Body of pancreas (tissue), 4 donors: Measurements from ENCODE around the gene DOK6. TPM values are rescaled to one million over a fixed set of nuclear protein-coding genes. Genes with fewer than 3 reads are reported as not detected.

Experiments used
- ATAC-seq: fragments of 150-250 bp; one replicate; pipeline ENCODE4 v1.9.1; 2016
- DNase-seq, 4 donors: peaks; one replicate each; pipeline ENCODE4 v3.0.0-alpha.2; 2019
- H3K27ac ChIP-seq, 4 donors: fragments of 200-600 bp; sonication (generic); 1 replicate in 3 of 4; 2 replicates in 1 of 4; pipeline versions ENCODE4 v1.5.1 to v1.6.1; 2016 to 2019; ENCODE audit warnings: mild to moderate bottlenecking in 1 of 4, mixed read lengths in 1 of 4, moderate library complexity in 1 of 4
- H3K27me3 ChIP-seq, 2 donors: fragments of 200-600 bp; sonication (generic); one replicate each; pipeline ENCODE4 v1.6.0; 2016; ENCODE audit warnings: mild to moderate bottlenecking in 1 of 2
- H3K36me3 ChIP-seq, 2 donors: fragments of 200-600 bp; sonication (generic); replicated peaks in 1 of 2; 2 replicates each; pipeline ENCODE4 v1.5.1; 2016; ENCODE audit warnings: low read depth in 2 of 2; ENCODE audit not compliant: insufficient read depth in 1 of 2
- H3K4me1 ChIP-seq: fragments of 200-600 bp; sonication (generic); one replicate; pipeline ENCODE4 v1.6.0; 2016
- H3K4me3 ChIP-seq, 2 donors: fragments of 200-600 bp; sonication (generic); 1 replicate in 1 of 2; 2 replicates in 1 of 2; pipeline ENCODE4 v1.5.1; 2016 to 2019
- H3K9me3 ChIP-seq, 3 donors: fragments of 200-600 bp; sonication (generic); 1 replicate in 2 of 3; 2 replicates in 1 of 3; pipeline ENCODE4 v1.5.1; 2016
- POLR2A ChIP-seq, 3 donors: fragments of 450-650 bp; IDR thresholded peaks; one replicate each; pipeline ENCODE4 v1.6.1; 2016; ENCODE audit warnings: antibody characterized with exemption in 3 of 3, mild to moderate bottlenecking in 2 of 3
- WGBS, 2 donors: methylation state at CpG; one replicate each; pipeline ENCODE4 v1.1.5; 2017; 5-methylcytosine and 5-hydroxymethylcytosine counted together
- intact Hi-C: fragments of 100-400 bp; cut with DNase I; formaldehyde crosslinking; loops from one replicate; pipeline ENCODE4 v1.15.1; 2023
- total RNA-seq, 2 donors: library from RNA; depleted of rRNA; stranded (reverse); fragments of >200 nt; gene quantifications; one replicate each; pipeline ENCODE4 v1.1.0, GENCODE V29; 2016
- TF ChIP-seq, protein P1 (sequence below), 7 experiments: fragments of 450-650 bp in 4 of 7; fragments of 200-600 bp in 3 of 7; sonication (generic) in 3 of 7; IDR thresholded peaks; one replicate each; pipeline ENCODE4 v1.5.1; 2016 to 2019; ENCODE audit warnings: antibody characterized with exemption in 7 of 7

Gene DOK6
- total RNA-seq, 2 donors from 2014 or later, result under 0.01 to 0.66 TPM

- no peaks in the 10 kb centered on the region for H3K27me3 ChIP-seq
- H3K9me3 ChIP-seq, result no peaks in the 10 kb centered on the region
- WGBS, 2 donors, result 90 to 91% methylated on average over 8 to 9 of the region's 9 CpGs
- DNase-seq, result no peak
- no peaks in the 10 kb centered on the region for H3K4me1 ChIP-seq
- intact Hi-C loops, result no loop called here
- H3K36me3 ChIP-seq, result no peaks in the 10 kb centered on the region
- no peak overlapping the region for H3K27ac ChIP-seq
- no peak for TF ChIP-seq POLR2A (IDR thresholded peaks at IDR 0.05)
- TF ChIP-seq, protein P1, sequence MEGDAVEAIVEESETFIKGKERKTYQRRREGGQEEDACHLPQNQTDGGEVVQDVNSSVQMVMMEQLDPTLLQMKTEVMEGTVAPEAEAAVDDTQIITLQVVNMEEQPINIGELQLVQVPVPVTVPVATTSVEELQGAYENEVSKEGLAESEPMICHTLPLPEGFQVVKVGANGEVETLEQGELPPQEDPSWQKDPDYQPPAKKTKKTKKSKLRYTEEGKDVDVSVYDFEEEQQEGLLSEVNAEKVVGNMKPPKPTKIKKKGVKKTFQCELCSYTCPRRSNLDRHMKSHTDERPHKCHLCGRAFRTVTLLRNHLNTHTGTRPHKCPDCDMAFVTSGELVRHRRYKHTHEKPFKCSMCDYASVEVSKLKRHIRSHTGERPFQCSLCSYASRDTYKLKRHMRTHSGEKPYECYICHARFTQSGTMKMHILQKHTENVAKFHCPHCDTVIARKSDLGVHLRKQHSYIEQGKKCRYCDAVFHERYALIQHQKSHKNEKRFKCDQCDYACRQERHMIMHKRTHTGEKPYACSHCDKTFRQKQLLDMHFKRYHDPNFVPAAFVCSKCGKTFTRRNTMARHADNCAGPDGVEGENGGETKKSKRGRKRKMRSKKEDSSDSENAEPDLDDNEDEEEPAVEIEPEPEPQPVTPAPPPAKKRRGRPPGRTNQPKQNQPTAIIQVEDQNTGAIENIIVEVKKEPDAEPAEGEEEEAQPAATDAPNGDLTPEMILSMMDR (IDR thresholded peaks at IDR 0.05), result no peak
- no peak overlapping the region for H3K4me3 ChIP-seq
- no peak for ATAC-seq
Measured at GRCh38 chr18:69841117-69841516, 440.4 kb downstream of the DOK6 start.

GRCh38 chr18:69843015-69843414 lies 442.3 kb downstream of the DOK6 start:
- 69% methylated on average over 5 of the region's 5 CpGs for WGBS, 2 donors
- H3K9me3 ChIP-seq, result no peaks in the 10 kb centered on the region
- TF ChIP-seq POLR2A (IDR thresholded peaks at IDR 0.05), result no peak
- TF ChIP-seq, protein P1 (IDR thresholded peaks at IDR 0.05), result no peak
- H3K27ac ChIP-seq, result no peak overlapping the region
- no peaks in the 10 kb centered on the region for H3K36me3 ChIP-seq
- intact Hi-C loops, result no loop called here
- no peak for ATAC-seq
- no peak overlapping the region for H3K4me3 ChIP-seq
- no peaks in the 10 kb centered on the region for H3K27me3 ChIP-seq
- no peak for DNase-seq
- H3K4me1 ChIP-seq, result no peaks in the 10 kb centered on the region

DNA sequence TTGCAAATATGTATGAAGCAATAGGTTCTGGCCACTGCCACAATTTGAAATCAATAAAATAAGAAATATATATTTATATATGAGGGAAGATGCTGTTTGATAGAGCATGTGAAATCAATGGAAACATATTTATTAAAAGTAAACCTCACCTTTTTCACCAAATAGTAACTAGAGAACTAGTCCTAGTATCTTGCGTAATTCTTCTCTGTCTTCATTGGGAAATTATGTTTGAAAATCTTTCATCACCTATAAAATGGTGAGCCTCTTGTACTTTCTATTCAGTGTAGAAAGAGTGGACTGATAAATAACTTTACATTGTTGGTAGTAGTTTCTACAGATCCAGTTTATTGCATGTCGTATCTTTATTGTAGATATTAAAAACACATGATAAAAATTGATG lies 444.0 kb downstream of the DOK6 start:
- no peaks in the 10 kb centered on the region for H3K27me3 ChIP-seq
- DNase-seq (no peak), ATAC-seq (no peak)
- H3K27ac ChIP-seq, result no peak overlapping the region
- TF ChIP-seq POLR2A (IDR thresholded peaks at IDR 0.05), result no peak
- TF ChIP-seq, protein P1 (IDR thresholded peaks at IDR 0.05), result no peak
- 81 to 84% methylated on average over 2 of the region's 2 CpGs for WGBS, 2 donors
- H3K9me3 ChIP-seq, result no peaks in the 10 kb centered on the region
- no peaks in the 10 kb centered on the region for H3K36me3 ChIP-seq
- no peaks in the 10 kb centered on the region for H3K4me1 ChIP-seq
- no peak overlapping the region for H3K4me3 ChIP-seq
- intact Hi-C loops, result no loop called here

DNA sequence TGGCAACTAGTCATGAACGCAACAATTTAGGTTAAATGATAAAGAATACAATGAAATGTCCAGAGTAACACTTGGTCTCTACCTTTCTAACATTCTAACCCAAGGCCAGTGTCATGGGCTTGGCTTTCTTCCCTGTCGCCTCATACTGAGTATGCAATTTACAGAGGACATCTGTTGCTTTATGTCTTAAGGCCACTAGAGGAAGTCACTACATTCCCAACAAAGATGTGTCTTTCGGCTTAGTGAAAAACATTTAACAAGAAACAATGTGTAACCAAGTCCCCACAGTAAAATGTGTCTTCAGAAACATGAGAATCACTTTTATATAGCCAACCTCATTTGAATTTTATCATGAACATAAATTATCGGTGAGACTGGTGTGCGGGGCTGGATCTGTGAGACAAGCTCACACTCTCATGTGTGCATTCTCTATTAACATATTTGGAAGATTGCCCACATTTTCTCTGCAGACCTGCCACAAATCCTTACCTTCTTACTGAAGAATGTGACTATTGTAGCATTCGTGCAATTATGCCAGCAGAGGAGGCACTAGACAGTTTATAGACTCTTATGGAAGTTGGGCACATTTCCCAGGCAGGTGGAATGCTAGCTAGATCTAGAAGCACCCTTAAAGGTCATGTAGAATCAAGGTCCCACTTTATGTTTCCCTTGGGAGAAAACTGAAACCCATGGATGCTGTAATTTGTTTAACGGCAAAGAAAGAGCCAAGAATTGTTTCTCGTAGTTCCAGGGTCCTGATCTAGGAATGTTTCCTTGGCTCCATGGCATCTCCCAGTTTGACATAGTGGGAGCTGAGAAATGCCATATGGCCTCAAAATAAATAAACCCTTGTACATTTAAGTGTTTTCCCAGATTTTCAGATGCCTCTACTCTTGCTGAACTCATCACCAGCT lies 445.2 kb downstream of the DOK6 start:
- H3K4me3 ChIP-seq, result no peak overlapping the region
- intact Hi-C loops, result no loop called here
- ATAC-seq (no peak), DNase-seq (peak in 1 of 4 donors; percentile 12)
- WGBS, 2 donors, result 62 to 67% methylated on average over 8 of the region's 8 CpGs
- no peaks in the 10 kb centered on the region for H3K27me3 ChIP-seq
- TF ChIP-seq POLR2A (IDR thresholded peaks at IDR 0.05), result no peak
- TF ChIP-seq, protein P1 (IDR thresholded peaks at IDR 0.05), result no peak
- H3K4me1 ChIP-seq, result no peaks in the 10 kb centered on the region
- no peaks in the 10 kb centered on the region for H3K9me3 ChIP-seq
- H3K27ac ChIP-seq, result no peak overlapping the region
- no peaks in the 10 kb centered on the region for H3K36me3 ChIP-seq

DNA sequence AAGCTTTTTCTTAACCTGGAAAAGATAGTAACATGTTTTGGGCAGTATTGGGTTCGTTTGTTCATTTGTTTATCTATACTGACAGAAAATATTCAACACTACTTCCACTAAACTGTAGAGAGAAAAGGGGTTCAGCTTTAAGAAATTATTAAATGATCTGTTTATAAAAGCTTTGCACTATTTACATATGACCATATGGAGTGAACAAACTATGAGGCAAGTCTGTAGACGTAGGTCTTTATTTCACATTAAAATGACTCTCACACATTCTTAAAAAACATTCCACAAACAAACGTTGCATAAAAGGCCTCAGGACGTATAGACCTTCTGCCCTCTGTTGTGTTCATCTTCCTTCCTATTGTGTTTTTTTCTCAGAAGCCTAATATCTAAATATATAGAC lies 452.4 kb downstream of the DOK6 start:
- no peak for TF ChIP-seq POLR2A (IDR thresholded peaks at IDR 0.05)
- TF ChIP-seq, protein P1 (IDR thresholded peaks at IDR 0.05), result no peak
- H3K4me1 ChIP-seq, result no peaks in the 10 kb centered on the region
- no peak for DNase-seq
- no peak overlapping the region for H3K27ac ChIP-seq
- intact Hi-C loops, result no loop called here
- no peak for ATAC-seq
- WGBS, 2 donors, result 57 to 72% methylated on average over 4 of the region's 4 CpGs
- no peaks in the 10 kb centered on the region for H3K9me3 ChIP-seq
- no peaks in the 10 kb centered on the region for H3K27me3 ChIP-seq
- no peak overlapping the region for H3K4me3 ChIP-seq
- H3K36me3 ChIP-seq, result no peaks in the 10 kb centered on the region
